ENCODE results near the gene DOCK8.

Gene DOCK8

DNA sequence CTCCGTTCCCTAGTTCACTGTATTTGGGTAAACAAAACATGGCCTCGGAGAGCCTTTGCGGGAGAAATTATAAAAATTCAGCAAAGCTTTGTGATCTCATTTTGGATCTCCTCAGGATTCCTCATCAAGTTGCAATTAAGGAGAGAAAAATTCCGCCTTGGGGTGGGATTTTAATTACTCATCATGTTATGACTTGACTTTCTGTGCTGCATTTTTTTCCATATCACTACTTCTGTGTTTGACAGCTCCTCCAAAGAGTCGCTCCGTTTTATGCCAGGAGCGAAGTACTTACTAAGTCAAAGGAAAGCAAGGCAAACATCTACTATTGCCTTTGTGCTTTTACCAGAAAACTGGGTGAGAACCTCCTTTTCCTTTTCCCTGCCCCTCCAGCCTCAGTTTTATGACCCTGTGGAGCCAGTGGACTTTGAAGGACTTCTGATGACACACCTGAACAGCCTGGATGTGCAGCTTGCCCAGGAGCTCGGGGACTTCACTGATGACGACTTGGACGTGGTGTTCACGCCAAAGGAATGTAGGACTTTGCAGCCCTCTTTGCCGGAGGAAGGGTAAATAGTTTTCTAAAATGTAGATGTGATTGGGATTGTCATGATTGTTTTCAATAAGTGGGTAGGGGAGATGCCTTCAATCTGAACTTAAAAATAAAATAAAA is 71.5 kb downstream of the DOCK8 start:
- TF ChIP-seq, protein P1, sequence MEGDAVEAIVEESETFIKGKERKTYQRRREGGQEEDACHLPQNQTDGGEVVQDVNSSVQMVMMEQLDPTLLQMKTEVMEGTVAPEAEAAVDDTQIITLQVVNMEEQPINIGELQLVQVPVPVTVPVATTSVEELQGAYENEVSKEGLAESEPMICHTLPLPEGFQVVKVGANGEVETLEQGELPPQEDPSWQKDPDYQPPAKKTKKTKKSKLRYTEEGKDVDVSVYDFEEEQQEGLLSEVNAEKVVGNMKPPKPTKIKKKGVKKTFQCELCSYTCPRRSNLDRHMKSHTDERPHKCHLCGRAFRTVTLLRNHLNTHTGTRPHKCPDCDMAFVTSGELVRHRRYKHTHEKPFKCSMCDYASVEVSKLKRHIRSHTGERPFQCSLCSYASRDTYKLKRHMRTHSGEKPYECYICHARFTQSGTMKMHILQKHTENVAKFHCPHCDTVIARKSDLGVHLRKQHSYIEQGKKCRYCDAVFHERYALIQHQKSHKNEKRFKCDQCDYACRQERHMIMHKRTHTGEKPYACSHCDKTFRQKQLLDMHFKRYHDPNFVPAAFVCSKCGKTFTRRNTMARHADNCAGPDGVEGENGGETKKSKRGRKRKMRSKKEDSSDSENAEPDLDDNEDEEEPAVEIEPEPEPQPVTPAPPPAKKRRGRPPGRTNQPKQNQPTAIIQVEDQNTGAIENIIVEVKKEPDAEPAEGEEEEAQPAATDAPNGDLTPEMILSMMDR (IDR thresholded peaks at IDR 0.05), result no peak

DNA sequence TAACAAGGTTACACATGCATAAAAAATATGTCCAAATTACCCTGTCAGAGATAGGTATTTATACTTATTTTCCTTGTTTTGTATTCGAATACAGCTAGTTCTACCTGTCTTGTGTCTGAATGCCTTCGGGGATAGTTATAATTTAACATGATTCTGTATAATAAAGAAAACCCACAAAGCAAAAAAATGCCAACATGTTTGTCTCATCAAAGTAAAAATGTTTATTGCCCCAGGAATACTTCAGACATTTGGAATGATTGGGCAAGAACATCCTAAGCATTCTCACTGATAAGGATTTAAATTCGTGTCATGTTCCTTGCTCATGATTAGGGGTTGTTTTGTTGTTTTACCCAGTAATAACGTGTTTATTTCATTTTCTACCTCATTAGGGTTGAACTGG is 74.5 kb downstream of the DOCK8 start:
- TF ChIP-seq, protein P1 (IDR thresholded peaks at IDR 0.05), result no peak

DNA sequence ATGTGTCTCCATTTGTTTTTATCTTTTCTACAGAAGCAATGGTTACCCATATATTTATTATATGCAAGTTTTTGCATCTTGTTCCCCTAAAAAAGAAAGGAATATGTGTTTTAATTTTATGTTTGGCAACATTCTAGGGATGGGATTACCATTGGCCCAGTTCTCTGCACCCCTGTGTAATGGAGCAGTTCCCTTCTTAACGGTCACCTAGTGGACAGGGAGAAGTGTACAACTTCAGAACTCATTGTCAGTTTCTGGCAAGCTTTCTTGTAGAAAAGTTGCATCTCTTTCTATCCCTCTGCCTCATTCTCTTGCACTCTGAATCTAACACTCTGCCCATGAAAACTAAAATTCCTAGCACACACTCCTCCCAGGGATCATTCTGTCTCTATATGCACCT is 78.2 kb downstream of the DOCK8 start:
- TF ChIP-seq, protein P1 (IDR thresholded peaks at IDR 0.05), result no peak; the same call in 1 of the 2 replicates

DNA sequence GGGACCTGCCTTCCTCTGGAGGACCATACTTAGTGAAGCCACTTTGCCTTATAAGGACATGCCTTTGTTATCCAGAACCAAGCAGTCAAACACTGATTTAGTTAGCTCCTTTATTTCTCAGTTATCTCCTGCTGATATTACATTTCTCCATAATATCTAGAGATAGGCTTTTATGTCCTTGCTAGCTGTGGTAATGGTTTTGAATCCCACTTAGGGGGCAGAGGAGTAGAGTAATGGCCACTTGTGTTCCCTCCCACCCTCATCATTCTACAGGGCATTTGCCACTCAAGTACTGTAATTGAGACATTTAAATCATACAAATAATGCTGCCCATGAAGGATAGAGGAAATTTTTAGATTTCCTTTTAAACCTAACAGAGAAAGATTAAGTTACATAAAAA is 80.9 kb downstream of the DOCK8 start:
- TF ChIP-seq, protein P1 (IDR thresholded peaks at IDR 0.05), result no peak

DNA sequence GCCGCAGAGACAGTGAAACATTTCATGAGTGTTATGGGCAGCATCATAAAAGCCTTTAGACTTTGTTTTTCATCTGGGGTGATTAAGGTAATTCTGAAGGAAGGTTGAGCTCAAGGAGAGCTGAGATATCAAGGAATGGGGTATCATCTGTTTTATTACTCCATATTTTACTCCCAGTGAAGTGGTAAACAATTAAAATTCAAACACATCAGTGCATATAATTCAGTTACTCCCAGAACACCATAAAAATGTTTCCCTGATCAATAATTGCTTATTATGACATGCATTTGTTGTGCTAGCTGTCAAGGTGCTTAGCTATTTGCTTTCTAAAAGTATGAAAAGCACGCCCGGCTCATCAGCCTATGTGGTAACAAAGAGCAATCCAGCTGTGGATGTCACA is 81.7 kb downstream of the DOCK8 start:
- TF ChIP-seq, protein P1 (IDR thresholded peaks at IDR 0.05), result no peak

DNA sequence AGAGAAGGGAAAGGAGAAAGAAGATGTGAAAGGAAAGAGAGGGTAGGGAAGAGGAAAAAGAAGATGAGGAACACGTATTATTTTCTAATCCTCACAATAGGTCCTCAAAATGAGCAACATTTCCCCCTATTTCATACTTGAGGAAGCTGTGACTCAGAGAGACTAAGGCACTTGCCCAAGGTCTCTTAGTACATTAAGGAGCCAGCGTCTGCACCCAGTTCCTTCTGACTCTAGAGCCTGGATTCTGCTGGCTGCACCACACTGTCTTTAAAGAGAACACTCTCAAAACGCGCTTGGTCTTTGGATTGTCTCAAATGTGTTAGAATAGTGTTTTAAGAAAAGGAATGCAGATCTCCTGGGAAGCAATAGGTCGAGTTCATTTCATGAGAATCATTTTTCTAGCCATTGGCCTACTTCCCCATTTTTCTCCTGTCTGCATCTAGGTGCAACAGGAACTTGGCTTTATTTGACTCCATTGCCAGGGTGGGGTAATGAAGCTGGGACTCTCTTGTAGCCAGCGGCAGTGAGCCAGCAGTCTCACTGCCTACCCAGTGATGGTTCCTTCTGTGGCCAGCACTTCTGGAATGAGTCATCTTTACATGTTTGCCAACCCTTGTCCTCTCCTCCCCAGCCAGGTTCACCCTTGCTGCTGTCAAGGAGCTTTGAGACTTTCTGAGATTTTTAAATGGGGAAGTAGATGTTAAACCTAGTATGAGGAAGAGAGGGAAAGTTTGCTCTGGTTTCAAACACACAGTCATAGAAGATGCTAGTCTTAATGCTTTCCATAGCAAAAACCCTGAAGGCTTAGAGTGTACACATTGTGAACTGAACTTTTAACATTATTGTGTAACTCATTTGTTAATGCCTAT is 82.7 kb downstream of the DOCK8 start:
- TF ChIP-seq, protein P1 (IDR thresholded peaks at IDR 0.05), result no peak

DNA sequence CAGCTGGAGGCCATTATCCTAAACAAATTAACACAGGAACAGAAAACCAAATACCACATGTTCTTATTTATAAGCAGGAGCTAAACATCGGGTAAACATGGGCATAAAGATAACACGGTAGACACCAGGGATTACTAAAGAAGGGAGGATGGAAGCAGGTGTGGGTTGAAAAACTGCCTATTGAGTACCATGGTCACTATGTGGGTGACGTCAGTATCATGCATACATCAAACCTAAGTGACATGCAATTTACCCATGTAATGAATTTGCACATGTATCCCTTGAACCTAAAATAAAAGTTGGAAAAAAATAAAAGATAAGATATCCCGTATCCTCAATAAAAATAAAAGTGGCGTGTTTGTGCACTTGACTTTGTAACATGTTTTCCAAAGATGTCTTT is 88.8 kb downstream of the DOCK8 start:
- TF ChIP-seq, protein P1 (IDR thresholded peaks at IDR 0.05), result no peak
